Sigmoid colon (tissue), 4 donors: ENCODE data around the gene LDLRAD4.

Source experiments
- POLR2AphosphoS5 ChIP-seq, 4 donors: sonication (generic); formaldehyde crosslinking; IDR thresholded peaks; one replicate each; pipeline ENCODE4 v1.6.1; 2017; ENCODE audit warnings: antibody characterized with exemption in 4 of 4
- TF ChIP-seq, protein P1 (sequence below), 4 experiments: fragments of 450-650 bp in 3 of 4; fragments of 200-600 bp in 1 of 4; IDR thresholded peaks; one replicate each; pipeline ENCODE4 v1.5.1; 2016 to 2019; ENCODE audit warnings: antibody characterized with exemption in 4 of 4, mild to moderate bottlenecking in 3 of 4, moderate library complexity in 2 of 4

DNA sequence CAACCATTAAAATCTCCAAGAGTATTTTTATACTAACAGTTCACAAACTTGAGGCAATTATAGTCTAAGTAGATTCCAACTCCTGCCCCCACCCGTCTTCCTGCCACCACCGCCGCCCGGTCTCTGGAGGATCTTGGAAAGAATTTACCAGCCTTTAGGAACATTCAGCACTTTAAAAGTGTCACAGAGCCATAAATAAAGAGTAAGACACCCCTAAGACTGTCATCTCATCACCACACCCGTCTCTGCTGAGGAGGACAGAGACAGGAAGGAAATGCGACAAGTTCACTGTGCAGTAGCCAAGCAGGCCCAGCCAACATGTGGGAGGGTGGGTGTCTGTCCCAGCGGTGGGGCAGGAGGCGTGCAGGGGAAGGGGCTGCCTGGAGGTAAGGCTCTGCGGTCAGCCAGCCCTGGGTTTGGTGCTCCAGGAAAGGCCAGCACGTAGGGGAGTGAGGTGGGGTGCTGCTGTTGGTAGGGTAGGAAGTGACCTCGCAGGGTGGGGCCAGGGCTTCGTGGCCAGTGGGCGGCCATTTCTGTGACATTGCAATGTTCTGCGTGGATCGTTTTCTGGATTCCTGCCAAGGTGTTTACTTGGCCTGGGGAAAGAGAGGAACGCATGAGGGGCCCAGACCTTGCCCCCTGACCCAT lies 396.2 kb downstream of the LDLRAD4 start:
- TF ChIP-seq, protein P1, sequence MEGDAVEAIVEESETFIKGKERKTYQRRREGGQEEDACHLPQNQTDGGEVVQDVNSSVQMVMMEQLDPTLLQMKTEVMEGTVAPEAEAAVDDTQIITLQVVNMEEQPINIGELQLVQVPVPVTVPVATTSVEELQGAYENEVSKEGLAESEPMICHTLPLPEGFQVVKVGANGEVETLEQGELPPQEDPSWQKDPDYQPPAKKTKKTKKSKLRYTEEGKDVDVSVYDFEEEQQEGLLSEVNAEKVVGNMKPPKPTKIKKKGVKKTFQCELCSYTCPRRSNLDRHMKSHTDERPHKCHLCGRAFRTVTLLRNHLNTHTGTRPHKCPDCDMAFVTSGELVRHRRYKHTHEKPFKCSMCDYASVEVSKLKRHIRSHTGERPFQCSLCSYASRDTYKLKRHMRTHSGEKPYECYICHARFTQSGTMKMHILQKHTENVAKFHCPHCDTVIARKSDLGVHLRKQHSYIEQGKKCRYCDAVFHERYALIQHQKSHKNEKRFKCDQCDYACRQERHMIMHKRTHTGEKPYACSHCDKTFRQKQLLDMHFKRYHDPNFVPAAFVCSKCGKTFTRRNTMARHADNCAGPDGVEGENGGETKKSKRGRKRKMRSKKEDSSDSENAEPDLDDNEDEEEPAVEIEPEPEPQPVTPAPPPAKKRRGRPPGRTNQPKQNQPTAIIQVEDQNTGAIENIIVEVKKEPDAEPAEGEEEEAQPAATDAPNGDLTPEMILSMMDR (IDR thresholded peaks at IDR 0.05), result no peak
- TF ChIP-seq POLR2AphosphoS5 (IDR thresholded peaks at IDR 0.05), result no peak
